ENCODE data around the gene ADAMTS3.

Gene ADAMTS3

GRCh38 chr4:72505314-72505744 lies 63.7 kb downstream of the ADAMTS3 start:
- CTCF ChIA-PET = interaction anchor here (0.6 to 1.5 kb wide), 8 partner anchors 44 to 1082 kb away, joined by 3 to 4 read pairs (median 3); no protein-coding TSS in a partner anchor
- TF ChIP-seq ZNF266 (tag by site-specific recombination; IDR thresholded peaks at IDR 0.05; ENCODE audit: low read depth) (no peak), CTCF (tag by site-specific recombination; IDR thresholded peaks at IDR 0.05) (0 out of 2 replicates have a peak, but pooled peaks have one; percentile 15), ZNF654 (tag by site-specific recombination; IDR thresholded peaks at IDR 0.05; ENCODE audit: low read depth) (peak; percentile 83)
- H3K36me3 ChIP-seq (ENCODE audit: control insufficient read depth in 2 of 2, insufficient read depth in 1 of 2, low read length in 2 of 2) = no peaks in the 10 kb centered on the region
- H3K9me3 ChIP-seq (ENCODE audit: control insufficient read depth, insufficient read depth, low read depth, low read length) = no peaks in the 10 kb centered on the region
- POLR2A ChIA-PET = interaction anchor here (1.8 kb wide), 1 partner anchor 62 kb away, joined by 7 read pairs; no protein-coding TSS in a partner anchor
- no peak overlapping the region for H3K27ac ChIP-seq (ENCODE audit: extremely low read depth, low read depth, low read length)
- H3K4me1 ChIP-seq (ENCODE audit: control insufficient read depth, insufficient read depth, low read length) = no peaks in the 10 kb centered on the region
- no peak overlapping the region for H3K4me3 ChIP-seq (ENCODE audit: low read depth, low read length)

- no peaks in the 10 kb centered on the region for H3K4me1 ChIP-seq (ENCODE audit: control insufficient read depth, insufficient read depth, low read length)
- POLR2A ChIA-PET = no interaction called here
- no peaks in the 10 kb centered on the region for H3K9me3 ChIP-seq (ENCODE audit: control insufficient read depth, insufficient read depth, low read depth, low read length)
- no peak overlapping the region for H3K27ac ChIP-seq (ENCODE audit: extremely low read depth, low read depth, low read length)
- H3K4me3 ChIP-seq (ENCODE audit: low read depth, low read length) = no peak overlapping the region
- TF ChIP-seq ZFP37 (tag by site-specific recombination; IDR thresholded peaks at IDR 0.05) = no peak
- TF ChIP-seq ZFP3 (tag by site-specific recombination; IDR thresholded peaks at IDR 0.05; ENCODE audit: low read depth) = no peak
- no peak for TF ChIP-seq PRDM4 (tag by site-specific recombination; IDR thresholded peaks at IDR 0.05)
- TF ChIP-seq KLF8 (tag by site-specific recombination; IDR thresholded peaks at IDR 0.05) = no peak
- TF ChIP-seq ZNF148 (tag by site-specific recombination; IDR thresholded peaks at IDR 0.05; ENCODE audit: borderline replicate concordance) = no peak
- TF ChIP-seq ZNF670 (tag by site-specific recombination; IDR thresholded peaks at IDR 0.05; ENCODE audit: low read depth) = no peak
- no peak for TF ChIP-seq ZNF37A (tag by site-specific recombination; IDR thresholded peaks at IDR 0.05)
- no peak for TF ChIP-seq SP3 (tag by site-specific recombination; IDR thresholded peaks at IDR 0.05)
- TF ChIP-seq ZNF629 (tag by site-specific recombination; IDR thresholded peaks at IDR 0.05) = no peak
- no peak for TF ChIP-seq ZNF791 (tag by site-specific recombination; IDR thresholded peaks at IDR 0.05)
- TF ChIP-seq ZNF423 (tag by site-specific recombination; IDR thresholded peaks at IDR 0.05) = no peak
- TF ChIP-seq ZNF280D (tag by site-specific recombination; IDR thresholded peaks at IDR 0.05) = no peak
- no peak for TF ChIP-seq SP2 (tag by site-specific recombination; IDR thresholded peaks at IDR 0.05)
- no peak for TF ChIP-seq KLF9 (tag by site-specific recombination; IDR thresholded peaks at IDR 0.05; ENCODE audit: low read depth)
- no peak for TF ChIP-seq ZNF394 (tag by site-specific recombination; IDR thresholded peaks at IDR 0.05; ENCODE audit: borderline replicate concordance)
- no peak for TF ChIP-seq PBX3 (CRISPR knock-in tag; IDR thresholded peaks at IDR 0.05)
- no peak for TF ChIP-seq ZNF701 (tag by site-specific recombination; IDR thresholded peaks at IDR 0.05)
- TF ChIP-seq GLIS1 (tag by site-specific recombination; IDR thresholded peaks at IDR 0.05) = no peak
- no peaks in the 10 kb centered on the region for H3K36me3 ChIP-seq (ENCODE audit: control insufficient read depth in 2 of 2, insufficient read depth in 1 of 2, low read length in 2 of 2)
- CTCF ChIA-PET = no interaction called here
These were observed 68.8 kb downstream of the ADAMTS3 start for GRCh38 chr4:72500214-72500613.

Measured in HEK293 (cell line).